ENCODE results near the gene NPRL2. TPM values are rescaled to one million over a fixed set of nuclear protein-coding genes. Genes with fewer than 3 reads are reported as not detected.

Gene NPRL2
- total and polyA plus RNA-seq, 2 experiments from 2014 or later = 22.3 to 27.7 TPM

DNA sequence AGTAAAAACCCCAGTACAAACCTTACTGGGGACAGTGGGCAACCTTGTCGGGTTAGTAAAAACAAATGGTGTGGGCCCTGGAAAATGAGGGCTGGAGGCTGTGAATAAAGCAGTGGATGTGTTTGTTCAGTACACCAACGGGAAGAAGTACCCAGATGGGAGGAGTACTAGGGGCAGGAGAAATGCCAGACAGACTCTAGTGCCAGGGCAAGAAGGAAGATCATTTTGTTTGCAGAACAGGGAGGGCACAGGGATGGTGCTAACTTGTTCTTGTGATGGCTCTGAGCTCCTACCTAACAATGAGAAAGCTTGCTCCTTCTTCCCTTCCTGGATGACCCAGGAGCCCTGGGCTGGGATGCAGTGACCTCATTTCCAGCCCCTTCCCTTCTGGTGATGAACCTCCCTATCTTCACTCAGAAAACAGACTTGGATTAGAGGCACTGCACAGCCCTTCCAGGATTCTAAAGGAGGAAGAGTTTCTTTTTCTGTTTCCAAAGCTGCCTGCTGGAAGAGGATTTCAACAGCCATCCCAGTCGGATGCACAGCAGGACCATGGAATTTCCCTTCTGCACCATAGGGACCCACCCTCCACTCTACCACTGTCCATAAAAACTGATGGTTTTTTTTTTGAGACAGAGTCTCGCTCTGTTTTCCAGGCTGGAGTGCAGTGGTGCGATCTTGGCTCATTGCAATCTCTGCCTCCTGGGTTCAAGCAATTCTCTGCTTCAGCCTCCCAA, 16.1 kb downstream of the NPRL2 start (continued):
- TF ChIP-seq, protein P1, sequence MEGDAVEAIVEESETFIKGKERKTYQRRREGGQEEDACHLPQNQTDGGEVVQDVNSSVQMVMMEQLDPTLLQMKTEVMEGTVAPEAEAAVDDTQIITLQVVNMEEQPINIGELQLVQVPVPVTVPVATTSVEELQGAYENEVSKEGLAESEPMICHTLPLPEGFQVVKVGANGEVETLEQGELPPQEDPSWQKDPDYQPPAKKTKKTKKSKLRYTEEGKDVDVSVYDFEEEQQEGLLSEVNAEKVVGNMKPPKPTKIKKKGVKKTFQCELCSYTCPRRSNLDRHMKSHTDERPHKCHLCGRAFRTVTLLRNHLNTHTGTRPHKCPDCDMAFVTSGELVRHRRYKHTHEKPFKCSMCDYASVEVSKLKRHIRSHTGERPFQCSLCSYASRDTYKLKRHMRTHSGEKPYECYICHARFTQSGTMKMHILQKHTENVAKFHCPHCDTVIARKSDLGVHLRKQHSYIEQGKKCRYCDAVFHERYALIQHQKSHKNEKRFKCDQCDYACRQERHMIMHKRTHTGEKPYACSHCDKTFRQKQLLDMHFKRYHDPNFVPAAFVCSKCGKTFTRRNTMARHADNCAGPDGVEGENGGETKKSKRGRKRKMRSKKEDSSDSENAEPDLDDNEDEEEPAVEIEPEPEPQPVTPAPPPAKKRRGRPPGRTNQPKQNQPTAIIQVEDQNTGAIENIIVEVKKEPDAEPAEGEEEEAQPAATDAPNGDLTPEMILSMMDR (conservative IDR thresholded peaks at IDR 0.05; ENCODE audit: low read depth in 2 of 2) = no peak
- TF ChIP-seq ZNF114 (CRISPR knock-in tag; IDR thresholded peaks at IDR 0.05) (no peak), EZH2 (IDR thresholded peaks at IDR 0.05; ENCODE audit: low read depth, unreplicated experiment) (no peak), NANOG (IDR thresholded peaks at IDR 0.05; ENCODE audit: borderline replicate concordance) (no peak), JUNB (IDR thresholded peaks at IDR 0.05; ENCODE audit: unreplicated experiment) (no peak)

DNA sequence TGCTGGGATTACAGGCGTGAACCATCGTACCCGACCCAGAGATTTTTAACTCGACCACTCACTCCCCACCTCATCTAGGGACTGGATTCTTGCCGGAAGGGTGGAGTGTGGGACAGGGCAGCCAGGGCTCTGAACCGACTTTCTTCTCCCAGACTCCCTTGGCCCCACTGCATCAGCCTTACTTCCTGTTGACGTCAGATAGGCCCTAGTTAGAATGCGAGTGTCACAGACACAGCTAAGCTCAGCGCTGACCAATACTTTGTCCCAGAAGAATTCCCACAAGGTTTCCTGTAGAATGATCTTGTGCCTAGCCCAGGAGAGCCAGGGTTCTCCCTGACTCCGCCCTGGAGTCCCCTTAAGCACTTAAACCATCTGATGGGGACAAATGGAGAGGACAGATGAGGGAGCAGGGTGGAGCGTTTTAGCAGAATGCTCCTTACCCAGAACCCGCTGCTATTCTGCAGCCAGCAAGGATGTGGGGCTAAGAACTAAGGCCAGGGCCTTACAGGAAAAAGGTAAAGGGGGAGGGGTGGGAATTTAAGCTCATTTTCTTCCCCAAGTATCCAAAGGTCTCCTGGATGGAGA, 16.7 kb downstream of the NPRL2 start:
- H3K36me3 ChIP-seq (ENCODE audit: insufficient read depth) = peaks cover 8% of the 10 kb centered on the region
- H2AFZ ChIP-seq = no peak overlapping the region
- no peak overlapping the region for H3K4me2 ChIP-seq
- no peak overlapping the region for H3K27ac Mint-ChIP-seq
- peaks cover 8% of the 10 kb centered on the region for H3K27me3 ChIP-seq (ENCODE audit: insufficient read depth)
- no peaks in the 10 kb centered on the region; the same call in 2 of the 3 replicates for H3K9me3 Mint-ChIP-seq
- no peaks in the 10 kb centered on the region for H3K9me2 ChIP-seq (ENCODE audit: insufficient read depth)
- ATAC-seq (no peak), DNase-seq (ENCODE audit: low spot score) (no peak)
- peaks cover 22% of the 10 kb centered on the region for H3K4me1 Mint-ChIP-seq
- H3K27me3 Mint-ChIP-seq (ENCODE audit: insufficient read depth, low read depth, poor library complexity) = peaks cover 21% of the 10 kb centered on the region
- peaks cover 17% of the 10 kb centered on the region for H4K20me1 ChIP-seq (replicated peaks; ENCODE audit: insufficient read depth)
- peaks cover 32% of the 10 kb centered on the region for H3F3A ChIP-seq (replicated peaks; ENCODE audit: low read depth)
- peaks cover 36% of the 10 kb centered on the region for H3K79me2 ChIP-seq (replicated peaks; ENCODE audit: insufficient read depth)
- peaks cover 27% of the 10 kb centered on the region for H3K36me3 Mint-ChIP-seq (ENCODE audit: low read depth)
- no peak overlapping the region; the same call in 2 of the 3 replicates for H3K4me3 Mint-ChIP-seq
- H3K27ac ChIP-seq (ENCODE audit: low read depth) = no peak overlapping the region
- H3K4me3 ChIP-seq = no peak overlapping the region
- peaks cover 16% of the 10 kb centered on the region for H3K4me1 ChIP-seq (ENCODE audit: insufficient read depth)
- TF ChIP-seq STAT1 (IDR thresholded peaks at IDR 0.05; ENCODE audit: unreplicated experiment) = no peak
- TF ChIP-seq, protein P1 (conservative IDR thresholded peaks at IDR 0.05; ENCODE audit: low read depth in 2 of 2) = no peak
- no peak for TF ChIP-seq NANOG (IDR thresholded peaks at IDR 0.05; ENCODE audit: borderline replicate concordance)
- TF ChIP-seq CREB1 (CRISPR knock-in tag; IDR thresholded peaks at IDR 0.05; ENCODE audit: low read depth) = no peak
- TF ChIP-seq ZNF331 (CRISPR knock-in tag; IDR thresholded peaks at IDR 0.05; ENCODE audit: low read depth) = no peak
- TF ChIP-seq EZH2 (IDR thresholded peaks at IDR 0.05; ENCODE audit: low read depth, unreplicated experiment) = no peak
- TF ChIP-seq EZH2phosphoT487 (IDR thresholded peaks at IDR 0.05; ENCODE audit: unreplicated experiment) = no peak
- TF ChIP-seq, protein P2, sequence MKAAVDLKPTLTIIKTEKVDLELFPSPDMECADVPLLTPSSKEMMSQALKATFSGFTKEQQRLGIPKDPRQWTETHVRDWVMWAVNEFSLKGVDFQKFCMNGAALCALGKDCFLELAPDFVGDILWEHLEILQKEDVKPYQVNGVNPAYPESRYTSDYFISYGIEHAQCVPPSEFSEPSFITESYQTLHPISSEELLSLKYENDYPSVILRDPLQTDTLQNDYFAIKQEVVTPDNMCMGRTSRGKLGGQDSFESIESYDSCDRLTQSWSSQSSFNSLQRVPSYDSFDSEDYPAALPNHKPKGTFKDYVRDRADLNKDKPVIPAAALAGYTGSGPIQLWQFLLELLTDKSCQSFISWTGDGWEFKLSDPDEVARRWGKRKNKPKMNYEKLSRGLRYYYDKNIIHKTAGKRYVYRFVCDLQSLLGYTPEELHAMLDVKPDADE (IDR thresholded peaks at IDR 0.05) = no peak
- TF ChIP-seq, protein P3, sequence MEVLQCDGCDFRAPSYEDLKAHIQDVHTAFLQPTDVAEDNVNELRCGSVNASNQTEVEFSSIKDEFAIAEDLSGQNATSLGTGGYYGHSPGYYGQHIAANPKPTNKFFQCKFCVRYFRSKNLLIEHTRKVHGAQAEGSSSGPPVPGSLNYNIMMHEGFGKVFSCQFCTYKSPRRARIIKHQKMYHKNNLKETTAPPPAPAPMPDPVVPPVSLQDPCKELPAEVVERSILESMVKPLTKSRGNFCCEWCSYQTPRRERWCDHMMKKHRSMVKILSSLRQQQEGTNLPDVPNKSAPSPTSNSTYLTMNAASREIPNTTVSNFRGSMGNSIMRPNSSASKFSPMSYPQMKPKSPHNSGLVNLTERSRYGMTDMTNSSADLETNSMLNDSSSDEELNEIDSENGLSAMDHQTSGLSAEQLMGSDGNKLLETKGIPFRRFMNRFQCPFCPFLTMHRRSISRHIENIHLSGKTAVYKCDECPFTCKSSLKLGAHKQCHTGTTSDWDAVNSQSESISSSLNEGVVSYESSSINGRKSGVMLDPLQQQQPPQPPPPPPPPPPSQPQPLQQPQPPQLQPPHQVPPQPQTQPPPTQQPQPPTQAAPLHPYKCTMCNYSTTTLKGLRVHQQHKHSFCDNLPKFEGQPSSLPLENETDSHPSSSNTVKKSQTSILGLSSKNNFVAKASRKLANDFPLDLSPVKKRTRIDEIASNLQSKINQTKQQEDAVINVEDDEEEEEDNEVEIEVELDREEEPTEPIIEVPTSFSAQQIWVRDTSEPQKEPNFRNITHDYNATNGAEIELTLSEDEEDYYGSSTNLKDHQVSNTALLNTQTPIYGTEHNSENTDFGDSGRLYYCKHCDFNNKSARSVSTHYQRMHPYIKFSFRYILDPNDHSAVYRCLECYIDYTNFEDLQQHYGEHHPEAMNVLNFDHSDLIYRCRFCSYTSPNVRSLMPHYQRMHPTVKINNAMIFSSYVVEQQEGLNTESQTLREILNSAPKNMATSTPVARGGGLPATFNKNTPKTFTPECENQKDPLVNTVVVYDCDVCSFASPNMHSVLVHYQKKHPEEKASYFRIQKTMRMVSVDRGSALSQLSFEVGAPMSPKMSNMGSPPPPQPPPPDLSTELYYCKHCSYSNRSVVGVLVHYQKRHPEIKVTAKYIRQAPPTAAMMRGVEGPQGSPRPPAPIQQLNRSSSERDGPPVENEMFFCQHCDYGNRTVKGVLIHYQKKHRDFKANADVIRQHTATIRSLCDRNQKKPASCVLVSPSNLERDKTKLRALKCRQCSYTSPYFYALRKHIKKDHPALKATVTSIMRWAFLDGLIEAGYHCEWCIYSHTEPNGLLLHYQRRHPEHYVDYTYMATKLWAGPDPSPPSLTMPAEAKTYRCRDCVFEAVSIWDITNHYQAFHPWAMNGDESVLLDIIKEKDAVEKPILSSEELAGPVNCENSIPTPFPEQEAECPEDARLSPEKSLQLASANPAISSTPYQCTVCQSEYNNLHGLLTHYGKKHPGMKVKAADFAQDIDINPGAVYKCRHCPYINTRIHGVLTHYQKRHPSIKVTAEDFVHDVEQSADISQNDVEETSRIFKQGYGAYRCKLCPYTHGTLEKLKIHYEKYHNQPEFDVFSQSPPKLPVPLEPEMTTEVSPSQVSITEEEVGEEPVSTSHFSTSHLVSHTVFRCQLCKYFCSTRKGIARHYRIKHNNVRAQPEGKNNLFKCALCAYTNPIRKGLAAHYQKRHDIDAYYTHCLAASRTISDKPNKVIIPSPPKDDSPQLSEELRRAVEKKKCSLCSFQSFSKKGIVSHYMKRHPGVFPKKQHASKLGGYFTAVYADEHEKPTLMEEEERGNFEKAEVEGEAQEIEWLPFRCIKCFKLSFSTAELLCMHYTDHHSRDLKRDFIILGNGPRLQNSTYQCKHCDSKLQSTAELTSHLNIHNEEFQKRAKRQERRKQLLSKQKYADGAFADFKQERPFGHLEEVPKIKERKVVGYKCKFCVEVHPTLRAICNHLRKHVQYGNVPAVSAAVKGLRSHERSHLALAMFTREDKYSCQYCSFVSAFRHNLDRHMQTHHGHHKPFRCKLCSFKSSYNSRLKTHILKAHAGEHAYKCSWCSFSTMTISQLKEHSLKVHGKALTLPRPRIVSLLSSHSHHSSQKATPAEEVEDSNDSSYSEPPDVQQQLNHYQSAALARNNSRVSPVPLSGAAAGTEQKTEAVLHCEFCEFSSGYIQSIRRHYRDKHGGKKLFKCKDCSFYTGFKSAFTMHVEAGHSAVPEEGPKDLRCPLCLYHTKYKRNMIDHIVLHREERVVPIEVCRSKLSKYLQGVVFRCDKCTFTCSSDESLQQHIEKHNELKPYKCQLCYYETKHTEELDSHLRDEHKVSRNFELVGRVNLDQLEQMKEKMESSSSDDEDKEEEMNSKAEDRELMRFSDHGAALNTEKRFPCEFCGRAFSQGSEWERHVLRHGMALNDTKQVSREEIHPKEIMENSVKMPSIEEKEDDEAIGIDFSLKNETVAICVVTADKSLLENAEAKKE (CRISPR knock-in tag; IDR thresholded peaks at IDR 0.05) = no peak
- no peak for TF ChIP-seq JUNB (IDR thresholded peaks at IDR 0.05; ENCODE audit: unreplicated experiment)
- TF ChIP-seq ZNF114 (CRISPR knock-in tag; IDR thresholded peaks at IDR 0.05) = no peak
